Activated naive CD8-positive, alpha-beta T cell treated with anti-CD3 and anti-CD28 coated beads, Interleukin-2, amount 50 U/mL, for 16 hours (primary cell): ENCODE results near the gene TGM4.

Experiments
- DNase-seq: peaks from one replicate; pipeline ENCODE4 v3.0.0-alpha.2; 2020; ENCODE audit warnings: low read depth, low spot score

TGM4 gene

GRCh38 chr3:44880284-44880683, 5.9 kb downstream of the TGM4 start:
- DNase-seq = no peak

DNA sequence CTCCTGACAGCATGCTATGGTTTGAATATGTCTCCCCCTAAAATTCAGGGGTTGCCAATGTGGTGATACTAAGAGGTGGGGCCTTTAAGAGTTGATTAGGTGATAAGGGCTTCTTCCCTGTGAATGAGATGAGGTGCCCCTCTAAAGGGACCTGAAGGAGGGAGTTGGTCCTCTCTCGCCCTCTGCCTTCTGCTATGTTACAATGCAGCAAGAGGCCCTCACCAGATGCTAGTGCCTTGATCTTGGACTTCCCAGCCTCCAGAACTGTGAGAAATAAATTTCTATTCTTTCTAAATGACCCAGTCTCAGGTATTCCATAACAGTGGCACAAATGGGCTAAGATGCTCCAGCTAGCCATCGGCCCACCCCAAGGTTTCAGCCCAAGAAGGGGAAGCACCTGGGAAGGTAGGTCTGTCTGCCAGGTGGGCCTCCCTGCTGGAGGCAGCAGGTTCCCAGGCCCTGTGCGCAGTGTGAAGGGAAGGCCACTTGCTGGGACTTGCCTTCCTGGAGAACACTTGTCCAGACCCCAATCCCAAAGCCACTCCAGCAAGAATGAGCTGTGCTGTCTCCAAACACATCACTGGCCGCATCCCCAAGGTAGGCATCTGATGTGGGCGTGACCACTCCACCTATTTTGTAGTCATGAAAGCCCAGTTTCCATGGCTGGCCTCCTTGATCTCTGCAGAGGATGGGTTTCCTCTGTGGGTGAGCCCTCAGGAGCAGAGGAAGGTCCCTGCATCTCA, 9.0 kb downstream of the TGM4 start:
- DNase-seq = no peak

GRCh38 chr3:44883999-44884431, 9.6 kb downstream of the TGM4 start:
- no peak for DNase-seq

DNA sequence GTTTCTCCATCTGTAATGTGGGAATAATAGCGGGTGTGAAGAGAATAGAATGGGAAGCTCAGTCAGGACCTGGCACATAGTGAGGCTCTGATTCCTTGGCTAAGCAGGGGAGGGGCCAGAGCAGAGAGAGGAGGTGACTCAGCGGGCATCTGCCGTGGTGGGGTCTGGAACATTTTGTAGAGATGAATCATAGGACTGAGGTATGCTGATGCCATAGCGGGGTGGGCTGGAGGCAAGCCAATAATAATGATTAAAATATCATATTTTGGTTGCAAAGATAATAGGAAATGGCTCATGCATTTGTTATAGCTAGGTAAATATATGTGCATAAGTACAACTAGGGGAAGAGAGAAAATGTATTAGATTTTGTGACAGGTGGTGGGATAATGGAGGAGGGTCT, 11.2 kb downstream of the TGM4 start:
- no peak for DNase-seq

DNA sequence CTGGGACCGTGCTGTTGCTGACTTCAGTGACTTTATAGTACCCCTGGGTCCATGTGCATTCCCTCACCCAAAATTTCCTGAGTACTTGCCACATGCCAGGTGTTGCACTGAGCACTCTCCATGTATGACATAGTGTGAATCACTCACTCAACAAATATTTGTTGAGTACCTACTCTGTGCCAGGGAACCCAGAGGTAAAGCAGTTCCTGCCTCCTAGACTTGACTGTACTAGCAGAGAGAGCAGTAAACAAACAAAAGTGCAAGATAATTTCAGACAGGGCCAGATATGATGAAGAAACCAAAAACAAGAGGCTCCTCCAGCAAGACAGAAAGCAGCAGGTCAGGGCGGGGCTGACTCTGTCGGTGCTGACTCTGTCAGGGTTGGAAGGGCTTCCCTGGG, 12.2 kb downstream of the TGM4 start:
- no peak for DNase-seq

DNA sequence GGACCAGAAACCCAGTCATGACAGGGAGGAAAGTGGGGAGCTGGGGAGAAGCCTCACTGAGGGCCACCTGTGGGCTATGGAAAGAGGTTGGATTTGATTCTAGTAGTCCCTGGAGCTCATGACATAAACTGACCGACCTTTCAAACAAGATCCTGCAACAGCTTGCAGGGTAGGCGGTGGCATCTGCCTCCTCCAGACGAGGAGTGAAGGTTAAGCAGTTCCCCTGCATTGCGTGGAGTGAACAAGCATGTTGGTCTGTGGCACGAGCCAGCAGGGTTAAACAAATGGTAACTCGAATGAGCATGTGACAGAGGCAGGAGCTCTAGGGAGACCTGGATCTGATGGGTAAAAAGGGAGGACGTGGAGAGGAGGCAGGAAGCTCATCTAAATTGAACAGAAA, 12.7 kb downstream of the TGM4 start:
- no peak for DNase-seq

- DNase-seq = no peak
These were observed 15.8 kb downstream of the TGM4 start for GRCh38 chr3:44890258-44890657.

DNA sequence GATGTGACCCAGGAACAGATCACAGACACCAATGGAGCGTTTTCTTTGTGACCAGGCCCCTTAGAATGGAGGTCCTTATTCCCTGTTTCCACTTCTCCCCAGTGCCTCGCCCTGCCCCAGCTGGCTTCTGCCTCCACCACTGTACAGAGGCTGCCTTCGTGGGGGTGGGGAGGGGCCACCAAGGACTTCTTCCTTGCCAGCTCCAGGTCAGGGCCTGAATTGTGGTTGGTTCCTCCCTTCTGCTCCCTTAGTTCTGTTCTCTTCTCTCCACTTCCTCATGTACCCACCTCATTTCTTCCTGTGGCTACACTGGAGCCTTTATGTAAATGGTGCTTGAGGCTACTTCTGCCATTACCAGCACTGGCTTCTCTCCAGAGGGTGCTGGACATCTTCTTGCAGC, 16.4 kb downstream of the TGM4 start:
- DNase-seq = no peak

GRCh38 chr3:44892689-44893088, 18.3 kb downstream of the TGM4 start:
- DNase-seq = no peak

GRCh38 chr3:44893097-44893496, 18.7 kb downstream of the TGM4 start:
- DNase-seq = no peak

- DNase-seq = no peak
These were observed 20.1 kb downstream of the TGM4 start for GRCh38 chr3:44894485-44894884.

GRCh38 chr3:44896440-44896839, 22.0 kb downstream of the TGM4 start:
- no peak for DNase-seq

- DNase-seq = no peak
These were observed 25.4 kb downstream of the TGM4 start for GRCh38 chr3:44899683-44900367.

DNA sequence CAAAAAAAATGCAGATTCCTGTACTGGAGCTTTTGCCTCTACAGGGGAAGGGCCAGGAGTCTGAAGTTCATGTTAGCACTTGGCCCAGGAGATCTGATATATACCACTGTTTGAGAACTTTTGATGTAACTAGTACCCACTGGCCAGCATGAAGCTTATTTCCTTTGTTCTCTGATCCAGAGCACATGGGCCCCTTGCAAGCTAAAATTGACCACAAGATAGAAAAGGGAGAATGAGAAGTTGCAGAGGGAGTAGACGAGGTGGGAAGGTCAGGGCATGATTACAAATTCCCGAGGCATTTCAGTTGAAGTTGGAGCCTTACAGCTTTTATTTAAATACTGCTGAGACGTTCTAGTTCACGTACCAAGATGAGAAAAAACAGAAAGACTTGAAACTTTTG, 28.2 kb downstream of the TGM4 start:
- DNase-seq = no peak

DNA sequence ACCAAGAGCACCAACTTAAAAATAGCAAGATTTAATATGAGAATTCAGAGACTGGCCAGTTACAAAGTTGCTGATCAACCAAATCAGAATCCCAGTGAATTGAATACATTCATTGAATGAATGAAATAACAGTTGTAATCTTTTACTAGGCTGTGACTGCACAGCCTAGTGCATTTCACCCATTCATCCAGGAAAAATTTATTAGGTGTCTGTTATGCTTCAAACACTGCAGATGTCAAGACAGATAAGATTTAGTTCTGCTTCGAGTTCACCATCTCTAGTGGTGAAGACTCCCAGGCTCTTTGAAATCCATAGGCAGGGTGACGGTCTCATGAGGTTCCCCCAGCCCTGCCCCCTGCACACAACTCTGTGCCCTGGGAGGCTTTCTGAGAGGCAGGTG, 28.9 kb downstream of the TGM4 start:
- DNase-seq = no peak

- DNase-seq = no peak
These were observed 29.3 kb downstream of the TGM4 start for GRCh38 chr3:44903751-44904150.

GRCh38 chr3:44905446-44906157, 31.2 kb downstream of the TGM4 start:
- no peak for DNase-seq

DNA sequence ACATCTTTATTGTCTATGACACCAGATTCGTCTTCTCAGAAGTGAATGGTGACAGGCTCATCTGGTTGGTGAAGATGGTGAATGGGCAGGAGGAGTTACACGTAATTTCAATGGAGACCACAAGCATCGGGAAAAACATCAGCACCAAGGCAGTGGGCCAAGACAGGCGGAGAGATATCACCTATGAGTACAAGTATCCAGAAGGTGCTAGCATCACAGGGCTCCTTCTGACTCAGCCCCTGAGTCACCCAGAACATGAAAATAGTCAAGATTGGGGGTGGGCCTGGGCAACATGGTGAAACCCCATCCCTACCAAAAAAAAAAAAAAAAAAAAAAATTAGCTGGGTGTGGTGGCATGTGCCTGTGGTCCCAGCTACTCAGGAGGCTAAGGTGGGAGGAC, 32.6 kb downstream of the TGM4 start:
- DNase-seq = no peak

- DNase-seq = no peak
These were observed 33.2 kb downstream of the TGM4 start for GRCh38 chr3:44907612-44908011.

GRCh38 chr3:44909063-44909462, 34.7 kb downstream of the TGM4 start:
- DNase-seq = no peak

- DNase-seq = no peak
These were observed 36.3 kb downstream of the TGM4 start for GRCh38 chr3:44910693-44911092.

- peak; percentile 12 for DNase-seq
These were observed 39.6 kb downstream of the TGM4 start for GRCh38 chr3:44913868-44914468.
